ENCODE measurements around the gene NDE1.

NDE1 gene

DNA sequence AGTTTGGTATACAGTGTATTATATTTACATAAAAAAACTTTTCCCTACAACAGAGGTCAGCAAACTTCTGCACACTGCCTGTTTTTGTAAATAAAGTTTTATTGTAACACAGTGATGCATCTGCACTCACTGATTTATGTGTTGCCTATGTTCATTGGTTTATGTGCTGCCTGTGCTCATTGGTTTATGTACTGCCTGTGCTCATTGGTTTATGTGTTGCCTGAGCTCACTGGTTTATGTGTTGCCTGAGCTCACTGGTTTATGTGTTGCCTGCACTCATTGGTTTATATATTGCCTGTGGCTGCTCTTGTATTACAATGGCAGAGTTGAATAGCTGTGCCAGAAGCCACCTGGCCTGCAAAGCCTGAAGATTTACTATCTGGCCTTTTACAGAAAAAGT is 125.2 kb downstream of the NDE1 start:
- Histone ChIP-seq H3K9me2 (replicated peaks; ENCODE audit: insufficient read depth, low read length) (no peaks in the 10 kb centered on the region), H3K36me3 (ENCODE audit: low read length) (no peaks in the 10 kb centered on the region), H2AFZ (ENCODE audit: low read depth, low read length, severe bottlenecking) (no peak overlapping the region), H3K9ac (ENCODE audit: low read length) (no peak overlapping the region), H3K27me3 (ENCODE audit: low read length) (no peaks in the 10 kb centered on the region), H3K27ac (ENCODE audit: low read depth, low read length) (no peak overlapping the region), H3K4me2 (ENCODE audit: low read depth, low read length, poor library complexity, severe bottlenecking) (no peak overlapping the region), H4K20me1 (ENCODE audit: low read depth, low read length) (no peaks in the 10 kb centered on the region), H3F3A (ENCODE audit: insufficient read depth) (no peaks in the 10 kb centered on the region), H3K79me2 (ENCODE audit: insufficient read depth, low read length) (no peaks in the 10 kb centered on the region), H3K9me3 (ENCODE audit: insufficient read depth, low read length) (no peaks in the 10 kb centered on the region), H3K4me3 (ENCODE audit: insufficient read depth, low read length, poor library complexity, severe bottlenecking) (no peak overlapping the region)
- TF ChIP-seq, protein P1, sequence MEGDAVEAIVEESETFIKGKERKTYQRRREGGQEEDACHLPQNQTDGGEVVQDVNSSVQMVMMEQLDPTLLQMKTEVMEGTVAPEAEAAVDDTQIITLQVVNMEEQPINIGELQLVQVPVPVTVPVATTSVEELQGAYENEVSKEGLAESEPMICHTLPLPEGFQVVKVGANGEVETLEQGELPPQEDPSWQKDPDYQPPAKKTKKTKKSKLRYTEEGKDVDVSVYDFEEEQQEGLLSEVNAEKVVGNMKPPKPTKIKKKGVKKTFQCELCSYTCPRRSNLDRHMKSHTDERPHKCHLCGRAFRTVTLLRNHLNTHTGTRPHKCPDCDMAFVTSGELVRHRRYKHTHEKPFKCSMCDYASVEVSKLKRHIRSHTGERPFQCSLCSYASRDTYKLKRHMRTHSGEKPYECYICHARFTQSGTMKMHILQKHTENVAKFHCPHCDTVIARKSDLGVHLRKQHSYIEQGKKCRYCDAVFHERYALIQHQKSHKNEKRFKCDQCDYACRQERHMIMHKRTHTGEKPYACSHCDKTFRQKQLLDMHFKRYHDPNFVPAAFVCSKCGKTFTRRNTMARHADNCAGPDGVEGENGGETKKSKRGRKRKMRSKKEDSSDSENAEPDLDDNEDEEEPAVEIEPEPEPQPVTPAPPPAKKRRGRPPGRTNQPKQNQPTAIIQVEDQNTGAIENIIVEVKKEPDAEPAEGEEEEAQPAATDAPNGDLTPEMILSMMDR (IDR thresholded peaks at IDR 0.05; ENCODE audit: insufficient read depth, low read length, poor library complexity, severe bottlenecking), result no peak
- no peak for TF ChIP-seq EZH2phosphoT487 (conservative IDR thresholded peaks at IDR 0.05; ENCODE audit: low read length)

DNA sequence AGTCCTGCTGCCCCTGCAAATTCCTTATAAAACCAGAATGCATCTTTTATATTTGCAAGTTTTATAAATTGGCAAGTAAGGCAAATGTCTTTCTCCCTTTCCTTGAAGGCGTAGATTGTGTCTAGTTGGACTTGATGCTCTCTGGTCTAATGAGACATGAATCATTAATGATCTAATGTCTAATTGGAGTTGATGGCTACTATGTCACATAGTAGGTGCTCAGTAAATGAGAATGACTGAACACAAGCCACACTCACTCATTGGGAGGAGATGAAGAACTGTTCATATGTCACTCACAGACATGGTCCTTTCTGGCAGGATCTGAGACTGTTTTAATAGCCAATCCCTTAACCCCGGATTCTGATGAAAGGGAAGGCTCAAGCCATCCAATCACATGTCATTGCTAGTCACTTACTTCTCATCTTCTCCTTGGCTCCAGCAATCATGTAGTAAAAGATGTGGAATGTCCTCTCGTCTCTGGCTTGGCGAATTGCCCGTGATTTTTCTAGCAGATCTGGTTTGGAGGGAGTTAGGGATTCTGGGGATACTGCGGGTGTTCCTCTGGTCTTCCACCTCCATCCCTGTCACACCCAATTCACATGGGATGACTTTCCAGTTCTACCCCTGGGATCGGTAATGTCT is 125.7 kb downstream of the NDE1 start:
- H3K27me3 ChIP-seq (ENCODE audit: low read length), result no peaks in the 10 kb centered on the region
- TF ChIP-seq, protein P1 (IDR thresholded peaks at IDR 0.05; ENCODE audit: insufficient read depth, low read length, poor library complexity, severe bottlenecking), result no peak
- no peak for TF ChIP-seq EZH2phosphoT487 (conservative IDR thresholded peaks at IDR 0.05; ENCODE audit: low read length)

More for the DNA sequence above, 125.7 kb downstream of the NDE1 start:
- no peak overlapping the region for H3K4me3 ChIP-seq (ENCODE audit: insufficient read depth, low read length, poor library complexity, severe bottlenecking)
- H3K36me3 ChIP-seq (ENCODE audit: low read length), result no peaks in the 10 kb centered on the region
- H4K20me1 ChIP-seq (ENCODE audit: low read depth, low read length), result no peaks in the 10 kb centered on the region
- H3K9ac ChIP-seq (ENCODE audit: low read length), result no peak overlapping the region
- no peaks in the 10 kb centered on the region for H3K9me3 ChIP-seq (ENCODE audit: insufficient read depth, low read length)
- H3K27ac ChIP-seq (ENCODE audit: low read depth, low read length), result no peak overlapping the region
- no peaks in the 10 kb centered on the region for H3K79me2 ChIP-seq (ENCODE audit: insufficient read depth, low read length)
- no peaks in the 10 kb centered on the region for H3K9me2 ChIP-seq (replicated peaks; ENCODE audit: insufficient read depth, low read length)
- no peaks in the 10 kb centered on the region for H3F3A ChIP-seq (ENCODE audit: insufficient read depth)
- H2AFZ ChIP-seq (ENCODE audit: low read depth, low read length, severe bottlenecking), result no peak overlapping the region
- H3K4me2 ChIP-seq (ENCODE audit: low read depth, low read length, poor library complexity, severe bottlenecking), result no peak overlapping the region
